ENCODE results near the gene TCEA3.

GRCh38 chr1:23403735-23404486, 20.6 kb downstream of the TCEA3 start:
- TF ChIP-seq, protein P1, sequence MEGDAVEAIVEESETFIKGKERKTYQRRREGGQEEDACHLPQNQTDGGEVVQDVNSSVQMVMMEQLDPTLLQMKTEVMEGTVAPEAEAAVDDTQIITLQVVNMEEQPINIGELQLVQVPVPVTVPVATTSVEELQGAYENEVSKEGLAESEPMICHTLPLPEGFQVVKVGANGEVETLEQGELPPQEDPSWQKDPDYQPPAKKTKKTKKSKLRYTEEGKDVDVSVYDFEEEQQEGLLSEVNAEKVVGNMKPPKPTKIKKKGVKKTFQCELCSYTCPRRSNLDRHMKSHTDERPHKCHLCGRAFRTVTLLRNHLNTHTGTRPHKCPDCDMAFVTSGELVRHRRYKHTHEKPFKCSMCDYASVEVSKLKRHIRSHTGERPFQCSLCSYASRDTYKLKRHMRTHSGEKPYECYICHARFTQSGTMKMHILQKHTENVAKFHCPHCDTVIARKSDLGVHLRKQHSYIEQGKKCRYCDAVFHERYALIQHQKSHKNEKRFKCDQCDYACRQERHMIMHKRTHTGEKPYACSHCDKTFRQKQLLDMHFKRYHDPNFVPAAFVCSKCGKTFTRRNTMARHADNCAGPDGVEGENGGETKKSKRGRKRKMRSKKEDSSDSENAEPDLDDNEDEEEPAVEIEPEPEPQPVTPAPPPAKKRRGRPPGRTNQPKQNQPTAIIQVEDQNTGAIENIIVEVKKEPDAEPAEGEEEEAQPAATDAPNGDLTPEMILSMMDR (IDR thresholded peaks at IDR 0.05; ENCODE audit: low read depth, low read length): peak; percentile 77
- no peak for TF ChIP-seq EZH2phosphoT487 (IDR thresholded peaks at IDR 0.05; ENCODE audit: low read depth)
